Measurements from ENCODE around the gene TMEM45A. TPM values are rescaled to one million over a fixed set of nuclear protein-coding genes. Genes with fewer than 3 reads are reported as not detected.
"Not testable (repeated sequence)": the region's sequence is repeated elsewhere in the genome, so short reads cannot be mapped to it uniquely, and the experiment has no call there.

The TMEM45A gene
- total RNA-seq, 1 experiment from 2014 or later = 6.6 TPM

DNA sequence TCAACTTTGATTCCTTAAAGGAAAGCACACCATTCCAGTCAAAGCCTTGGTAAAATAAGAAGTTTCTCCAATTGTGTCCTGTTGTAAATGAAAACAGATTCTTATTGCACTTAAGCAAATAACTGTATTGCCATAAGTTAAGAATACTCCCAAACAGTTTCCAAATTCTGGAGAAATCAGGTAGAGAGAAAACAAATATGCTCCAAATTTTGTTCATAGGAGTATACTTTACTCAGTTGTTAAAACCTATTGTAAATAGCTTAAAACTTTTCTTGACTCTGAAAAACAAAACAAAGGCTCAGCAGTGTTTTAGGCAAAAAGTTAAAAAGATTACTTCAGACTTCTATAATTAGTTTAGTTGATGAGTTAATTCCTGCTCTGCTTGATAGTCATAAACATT is 48.7 kb upstream of the TMEM45A start:
- Mint-ChIP-seq H3K4me1 (peaks cover 8% of the 10 kb centered on the region; the same call in 1 of the 2 replicates), H3K36me3 (peaks cover 65% of the 10 kb centered on the region), H3K27me3 (ENCODE audit: low read depth) (no peaks in the 10 kb centered on the region), H3K4me3 (no peak overlapping the region), H3K27ac (no peak overlapping the region), H3K9me3 (peaks cover 63% of the 10 kb centered on the region)
- TF ChIP-seq HMGA2 (CRISPR knock-in tag; IDR thresholded peaks at IDR 0.05) = no peak
- TF ChIP-seq CREM (CRISPR knock-in tag; IDR thresholded peaks at IDR 0.05) = no peak
- no peak for TF ChIP-seq E2F4 (CRISPR knock-in tag; IDR thresholded peaks at IDR 0.05; ENCODE audit: borderline replicate concordance, low read depth)
- no peak for TF ChIP-seq ARID4B (CRISPR knock-in tag; IDR thresholded peaks at IDR 0.05; ENCODE audit: borderline replicate concordance)
- TF ChIP-seq, protein P1, sequence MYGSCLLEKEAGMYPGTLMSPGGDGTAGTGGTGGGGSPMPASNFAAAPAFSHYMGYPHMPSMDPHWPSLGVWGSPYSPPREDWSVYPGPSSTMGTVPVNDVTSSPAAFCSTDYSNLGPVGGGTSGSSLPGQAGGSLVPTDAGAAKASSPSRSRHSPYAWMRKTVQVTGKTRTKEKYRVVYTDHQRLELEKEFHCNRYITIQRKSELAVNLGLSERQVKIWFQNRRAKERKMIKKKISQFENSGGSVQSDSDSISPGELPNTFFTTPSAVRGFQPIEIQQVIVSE (CRISPR knock-in tag; IDR thresholded peaks at IDR 0.05; ENCODE audit: borderline replicate concordance) = no peak
- no peak for TF ChIP-seq USF2 (CRISPR knock-in tag; IDR thresholded peaks at IDR 0.05)
- POLR2A ChIA-PET = no interaction called here
- no peak for ATAC-seq
- no peak for DNase-seq (ENCODE audit: low spot score)
- CTCF ChIA-PET = no interaction called here

DNA sequence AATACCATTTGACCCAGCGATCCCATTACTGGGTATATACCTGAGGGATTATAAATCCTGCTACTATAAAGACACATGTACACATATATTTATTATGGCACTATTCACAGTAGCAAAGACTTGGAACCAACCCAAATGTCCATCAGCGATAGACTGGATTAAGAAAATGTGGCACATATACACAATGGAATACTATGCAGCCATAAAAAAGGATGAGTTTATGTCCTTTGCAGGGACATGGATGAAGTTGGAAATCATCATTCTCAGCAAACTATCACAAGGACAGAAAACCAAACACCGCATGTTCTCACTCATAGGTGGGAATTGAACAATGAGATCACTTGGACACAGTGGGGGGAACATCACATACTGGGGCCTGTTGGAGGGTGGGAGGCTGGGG is 45.4 kb upstream of the TMEM45A start:
- ATAC-seq; DNase-seq (ENCODE audit: low spot score); H3K27ac Mint-ChIP-seq; POLR2A ChIA-PET; H3K4me3 Mint-ChIP-seq; H3K27me3 Mint-ChIP-seq (ENCODE audit: low read depth): not testable (repeated sequence)
- Mint-ChIP-seq H3K4me1 (peaks cover 23% of the 10 kb centered on the region), H3K36me3 (peaks cover 64% of the 10 kb centered on the region), H3K9me3 (peaks cover 55% of the 10 kb centered on the region)
- CTCF ChIA-PET = interaction anchor here (3.7 kb wide), 1 partner anchor 16 kb away, joined by 17 read pairs; no protein-coding TSS in a partner anchor

DNA sequence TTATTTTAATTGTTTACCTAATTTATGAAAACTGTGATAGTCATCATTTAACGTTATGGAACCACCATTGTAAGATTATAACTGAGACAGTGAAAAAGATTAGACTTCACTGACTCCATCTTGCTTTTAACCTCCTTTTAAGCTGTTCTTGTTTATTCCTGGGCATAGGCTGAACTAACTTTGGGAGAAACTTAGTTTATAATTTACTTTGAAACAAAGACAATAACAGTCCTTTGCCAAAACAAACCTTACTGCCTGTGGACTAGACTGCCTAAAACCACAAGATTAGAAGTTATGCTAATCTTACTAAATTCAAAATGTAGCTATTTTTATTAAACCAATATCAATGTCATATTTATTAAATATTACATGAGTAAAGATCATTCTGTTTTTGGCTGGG is 44.3 kb upstream of the TMEM45A start:
- H3K9me3 Mint-ChIP-seq = peaks cover 45% of the 10 kb centered on the region
- DNase-seq (ENCODE audit: low spot score) (no peak), ATAC-seq (no peak)
- ChIA-PET CTCF (interaction anchor here (3.7 kb wide), 1 partner anchor 15 kb away, joined by 17 read pairs; no protein-coding TSS in a partner anchor), POLR2A (interaction anchor here (0.6 kb wide), 1 partner anchor 127 kb away, joined by 3 read pairs; no protein-coding TSS in a partner anchor)
- H3K4me1 Mint-ChIP-seq = peaks cover 23% of the 10 kb centered on the region
- no peak overlapping the region for H3K4me3 Mint-ChIP-seq
- H3K27ac Mint-ChIP-seq = no peak overlapping the region
- H3K36me3 Mint-ChIP-seq = peaks cover 62% of the 10 kb centered on the region
- H3K27me3 Mint-ChIP-seq (ENCODE audit: low read depth) = no peaks in the 10 kb centered on the region
- TF ChIP-seq IRF2 (CRISPR knock-in tag; IDR thresholded peaks at IDR 0.05; ENCODE audit: borderline replicate concordance, low read depth) (no peak), ZNF121 (CRISPR knock-in tag; IDR thresholded peaks at IDR 0.05) (no peak), CBFB (CRISPR knock-in tag; IDR thresholded peaks at IDR 0.05; ENCODE audit: low read depth) (no peak)

- Mint-ChIP-seq H3K4me3 (no peak overlapping the region), H3K27ac (peak overlapping the region; percentile 43), H3K27me3 (ENCODE audit: low read depth) (no peaks in the 10 kb centered on the region), H3K36me3 (peaks cover 51% of the 10 kb centered on the region), H3K9me3 (peaks cover 34% of the 10 kb centered on the region), H3K4me1 (peaks cover 23% of the 10 kb centered on the region)
- ChIA-PET POLR2A (no interaction called here), CTCF (interaction anchor here (3.7 kb wide), 1 partner anchor 14 kb away, joined by 17 read pairs; no protein-coding TSS in a partner anchor)
- no peak for ATAC-seq
- no peak for DNase-seq (ENCODE audit: low spot score)
- no peak for TF ChIP-seq SP1 (CRISPR knock-in tag; conservative IDR thresholded peaks at IDR 0.05)
- TF ChIP-seq ZNF423 (CRISPR knock-in tag; IDR thresholded peaks at IDR 0.05) = no peak
- TF ChIP-seq SMAD3 (CRISPR knock-in tag; IDR thresholded peaks at IDR 0.05; ENCODE audit: borderline replicate concordance) = no peak
- no peak for TF ChIP-seq GRHL2 (CRISPR knock-in tag; IDR thresholded peaks at IDR 0.05; ENCODE audit: insufficient replicate concordance, severe bottlenecking)
- TF ChIP-seq TCF7 (CRISPR knock-in tag; IDR thresholded peaks at IDR 0.05; ENCODE audit: low read depth) = no peak
- TF ChIP-seq, protein P2, sequence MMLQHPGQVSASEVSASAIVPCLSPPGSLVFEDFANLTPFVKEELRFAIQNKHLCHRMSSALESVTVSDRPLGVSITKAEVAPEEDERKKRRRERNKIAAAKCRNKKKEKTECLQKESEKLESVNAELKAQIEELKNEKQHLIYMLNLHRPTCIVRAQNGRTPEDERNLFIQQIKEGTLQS (CRISPR knock-in tag; conservative IDR thresholded peaks at IDR 0.05) = no peak
These were observed 43.2 kb upstream of the TMEM45A start for GRCh38 chr3:100449214-100449613.
